H1 (cell line): ENCODE data around the gene ASTL. TPM values are rescaled to one million over a fixed set of nuclear protein-coding genes. Genes with fewer than 3 reads are reported as not detected.
"Not testable (repeated sequence)": the region's sequence is repeated elsewhere in the genome, so short reads cannot be mapped to it uniquely, and the experiment has no call there.

Source experiments
- CTCF ChIA-PET: fragments of 300-600 bp; sonication (Branson Sonifier 250); formaldehyde crosslinking; loops from one replicate; lab custom pipeline; 2021; ENCODE audit not compliant: partially characterized antibody; lab: Charles Lee
- POLR2A ChIA-PET: fragments of 300-600 bp; sonication (Branson Sonifier 250); formaldehyde crosslinking; loops from one replicate; lab custom pipeline; 2021; ENCODE audit warnings: inconsistent platforms; ENCODE audit not compliant: partially characterized antibody; lab: Charles Lee
- DNase-seq, 2 experiments: peaks; one replicate each; pipeline versions ENCODE4 v3.0.0 to v3.0.0-alpha.2; 2010 to 2022; ENCODE audit warnings: low spot score in 2 of 2, low read depth in 1 of 2, mixed read lengths in 1 of 2
- FAIRE-seq: peaks from 2 replicates; lab custom pipeline; 2011; peaks lifted over from hg19 to GRCh38; lab: Jason Lieb, UNC
- H2AFZ ChIP-seq: 2 replicates; pipeline ENCODE4 v1.8.1; 2012; ENCODE audit warnings: low read length, inconsistent platforms
- H2AK5ac ChIP-seq: 2 replicates; pipeline ENCODE4 v1.6.1; 2013; ENCODE audit warnings: low read depth, low read length
- H2BK120ac ChIP-seq: replicated peaks from 2 replicates; pipeline ENCODE3; 2013; ENCODE audit warnings: low read depth, low read length, inconsistent platforms
- H2BK12ac ChIP-seq: 2 replicates; pipeline ENCODE4 v1.6.1; 2013; ENCODE audit warnings: low read depth, low read length
- H2BK15ac ChIP-seq: 2 replicates; pipeline ENCODE4 v1.6.1; 2013; ENCODE audit warnings: low read length
- H2BK20ac ChIP-seq: 2 replicates; pipeline ENCODE4 v1.6.1; 2013; ENCODE audit warnings: low read length
- H2BK5ac ChIP-seq: 2 replicates; pipeline ENCODE4 v1.6.1; 2013; ENCODE audit warnings: low read depth, low read length
- H3K14ac ChIP-seq: 2 replicates; pipeline ENCODE4 v1.6.1; 2013; ENCODE audit warnings: inconsistent platforms; ENCODE audit not compliant: insufficient read length
- H3K18ac ChIP-seq: 2 replicates; pipeline ENCODE4 v1.6.1; 2013; ENCODE audit warnings: low read length; ENCODE audit errors: extremely low read depth
- H3K23ac ChIP-seq: 2 replicates; pipeline ENCODE4 v1.6.1; 2013; ENCODE audit warnings: inconsistent platforms; ENCODE audit not compliant: insufficient read length
- H3K23me2 ChIP-seq: 2 replicates; pipeline ENCODE4 v1.6.1; 2013; ENCODE audit warnings: low read depth, low read length
- H3K27ac ChIP-seq: 2 replicates; pipeline ENCODE4 v1.6.1; 2011; ENCODE audit warnings: low read depth, low read length, inconsistent platforms
- H3K27me3 ChIP-seq, 4 experiments: replicated peaks in 1 of 4; 1 replicate in 1 of 4; 2 replicates in 3 of 4; pipeline versions ENCODE4 v1.6.1 to v1.8.1; 2011 to 2013; ENCODE audit warnings: low read length in 3 of 4, mild to moderate bottlenecking in 3 of 4, inconsistent platforms in 2 of 4, mixed read lengths in 2 of 4, moderate library complexity in 1 of 4; ENCODE audit not compliant: control insufficient read depth in 3 of 4, insufficient read depth in 3 of 4; ENCODE audit errors: extremely low read depth in 1 of 4
- H3K36me3 ChIP-seq, 4 experiments: 2 replicates each; pipeline versions ENCODE4 v1.6.1 to v1.8.1; 2011 to 2013; ENCODE audit warnings: mild to moderate bottlenecking in 4 of 4, low read length in 3 of 4, moderate library complexity in 2 of 4, control low read depth in 1 of 4, inconsistent platforms in 1 of 4; ENCODE audit not compliant: insufficient read depth in 4 of 4, control insufficient read depth in 2 of 4
- H3K4ac ChIP-seq: replicated peaks from 2 replicates; pipeline ENCODE3; 2013; ENCODE audit warnings: low read length, low read depth, mixed read lengths, inconsistent platforms; ENCODE audit not compliant: insufficient read length
- H3K4me1 ChIP-seq, 4 experiments: replicated peaks in 1 of 4; 1 replicate in 1 of 4; 2 replicates in 3 of 4; pipeline versions ENCODE4 v1.6.1 to v1.8.1; 2011 to 2013; ENCODE audit warnings: low read length in 3 of 4, inconsistent platforms in 2 of 4, mixed read lengths in 1 of 4; ENCODE audit not compliant: insufficient read depth in 4 of 4, control insufficient read depth in 3 of 4
- H3K4me2 ChIP-seq, 2 experiments: 2 replicates each; pipeline versions ENCODE4 v1.6.1 to v1.8.1; 2011 to 2013; ENCODE audit warnings: low read depth in 2 of 2, low read length in 2 of 2, control low read depth in 1 of 2, inconsistent platforms in 1 of 2, mild to moderate bottlenecking in 1 of 2; ENCODE audit not compliant: insufficient read depth in 1 of 2
- H3K4me3 ChIP-seq, 4 experiments: fragments of 200-600, 300-600 bp in 1 of 4; sonication (generic), shearing (Covaris generic), sonication (Bioruptor Twin) in 1 of 4; 2 replicates each; pipeline versions ENCODE4 v1.5.1 to v1.8.1; 2011 to 2016; ENCODE audit warnings: low read length in 4 of 4, low read depth in 3 of 4, control low read depth in 2 of 4, inconsistent platforms in 2 of 4, mild to moderate bottlenecking in 2 of 4, mixed read lengths in 1 of 4, moderate library complexity in 1 of 4; ENCODE audit not compliant: insufficient read depth in 2 of 4; ENCODE audit errors: extremely low read depth in 1 of 4
- H3K56ac ChIP-seq: replicated peaks from 2 replicates; pipeline ENCODE3; 2013; ENCODE audit warnings: low read depth, mild to moderate bottlenecking, mixed read lengths, low read length, inconsistent platforms; ENCODE audit not compliant: insufficient read length
- H3K79me1 ChIP-seq: 2 replicates; pipeline ENCODE4 v1.6.1; 2013; ENCODE audit warnings: low read depth, low read length, control low read depth
- H3K79me2 ChIP-seq, 2 experiments: 2 replicates each; pipeline versions ENCODE4 v1.6.1 to v1.8.1; 2012 to 2013; ENCODE audit warnings: low read length in 2 of 2, mild to moderate bottlenecking in 2 of 2, inconsistent platforms in 1 of 2; ENCODE audit not compliant: insufficient read depth in 2 of 2, control insufficient read depth in 1 of 2
- H3K9ac ChIP-seq, 4 experiments: replicated peaks in 1 of 4; 1 replicate in 1 of 4; 2 replicates in 3 of 4; pipeline versions ENCODE4 v1.6.1 to v1.8.1; 2011 to 2013; ENCODE audit warnings: low read depth in 3 of 4, low read length in 3 of 4, control low read depth in 2 of 4, mild to moderate bottlenecking in 2 of 4, moderate library complexity in 2 of 4, inconsistent platforms in 1 of 4; ENCODE audit errors: extremely low read depth in 1 of 4
- H3K9me3 ChIP-seq, 2 experiments: 2 replicates each; pipeline versions ENCODE4 v1.6.1 to v1.8.1; 2012 to 2013; ENCODE audit warnings: mild to moderate bottlenecking in 2 of 2, moderate library complexity in 2 of 2, control low read depth in 1 of 2, inconsistent platforms in 1 of 2, low read depth in 1 of 2, low read length in 1 of 2, mixed read lengths in 1 of 2; ENCODE audit not compliant: insufficient read depth in 2 of 2
- H4K20me1 ChIP-seq, 2 experiments: replicated peaks in 1 of 2; 2 replicates each; pipeline versions ENCODE3 to v1.8.1; 2011 to 2013; ENCODE audit warnings: inconsistent platforms in 2 of 2, low read length in 2 of 2, mild to moderate bottlenecking in 1 of 2; ENCODE audit not compliant: insufficient read depth in 2 of 2, control insufficient read depth in 1 of 2
- H4K5ac ChIP-seq: 2 replicates; pipeline ENCODE4 v1.6.1; 2013; ENCODE audit warnings: low read length, low read depth, mixed read lengths, inconsistent platforms; ENCODE audit not compliant: insufficient read length
- H4K8ac ChIP-seq: 2 replicates; pipeline ENCODE4 v1.8.0; 2013; ENCODE audit warnings: mild to moderate bottlenecking, moderate library complexity, low read length, inconsistent platforms; ENCODE audit not compliant: insufficient read depth; ENCODE audit errors: extremely low read depth
- H4K91ac ChIP-seq: replicated peaks from 2 replicates; pipeline ENCODE3; 2013; ENCODE audit warnings: low read length, mixed read lengths, inconsistent platforms; ENCODE audit not compliant: insufficient read length
- WGBS, 2 experiments: shearing (Covaris generic) in 1 of 2; methylation state at CpG; one replicate each; pipeline versions ENCODE4 v1.1.6 to v1.1.7; 2013 to 2015; ENCODE audit warnings: low lambda C conversion rate in 2 of 2, mixed read lengths in 2 of 2, inconsistent platforms in 1 of 2, low coverage in 1 of 2, missing lambda C conversion rate in 1 of 2; ENCODE audit not compliant: insufficient replicate concordance in 2 of 2, insufficient coverage in 1 of 2, insufficient read length in 1 of 2; ENCODE audit errors: extremely low coverage in 1 of 2, missing lambda C conversion rate in 1 of 2; 5-methylcytosine and 5-hydroxymethylcytosine counted together
- polyA plus RNA-seq, 7 experiments: library from polyadenylated mRNA; depleted of rRNA in 3 of 7; stranded (reverse) in 5 of 7; unstranded in 2 of 7; fragments of >200 nt in 5 of 7; fragments of 200-250 nt in 2 of 7; gene quantifications; 1 replicate in 5 of 7; 2 replicates in 1 of 7; 4 replicates in 1 of 7; pipeline versions ENCODE4 v1.2.1 to v1.2.3, GENCODE V29; 2011 to 2013; ENCODE audit warnings: missing spikeins in 2 of 7, mixed read lengths in 2 of 7
- total RNA-seq: library from RNA; stranded (reverse); fragmentation: NEBNext Ultra II Directional; extraction: Animal tissue kit (Norgen Biotek cat#: 25700); gene quantifications from 2 replicates; pipeline ENCODE4 v1.2.1, GENCODE V29; 2021

The ASTL gene
- total and polyA plus RNA-seq, 2 of the 8 experiments (the other 6 are each of a cell fraction or from before 2014, with no cell fraction given): 0.60 to 1.4 TPM

GRCh38 chr2:96084858-96085518 is 53.3 kb downstream of the ASTL start:
- H3K14ac ChIP-seq, H4K20me1 ChIP-seq, H3K4me3 ChIP-seq, H3K56ac ChIP-seq, H2AFZ ChIP-seq, POLR2A ChIA-PET, H2BK12ac ChIP-seq, H2BK20ac ChIP-seq, H2BK120ac ChIP-seq, FAIRE-seq, H3K36me3 ChIP-seq, H3K27ac ChIP-seq, H3K79me2 ChIP-seq, H3K4ac ChIP-seq, H3K9ac ChIP-seq, H4K91ac ChIP-seq, H3K27me3 ChIP-seq, H2BK15ac ChIP-seq, H3K4me1 ChIP-seq, H2BK5ac ChIP-seq, H3K18ac ChIP-seq, H4K5ac ChIP-seq, H3K23me2 ChIP-seq, H3K23ac ChIP-seq, H2AK5ac ChIP-seq, DNase-seq, H3K4me2 ChIP-seq, H3K9me3 ChIP-seq, H3K79me1 ChIP-seq: not testable (repeated sequence)
- CTCF ChIA-PET: interaction anchor here (0.6 to 1.2 kb wide), 2 partner anchors 28 to 32 kb away, joined by 3 to 4 read pairs; no protein-coding TSS in a partner anchor
- peak overlapping the region; percentile 51; the same call in 1 of the 2 replicates for H4K8ac ChIP-seq
- WGBS, 2 experiments: 86% methylated on average over 5 of the region's 7 CpGs; no CpG with 5 or more reads in 1 of the 2 experiments
